ENCODE data around the gene KRTAP1-4.

Gene KRTAP1-4

DNA sequence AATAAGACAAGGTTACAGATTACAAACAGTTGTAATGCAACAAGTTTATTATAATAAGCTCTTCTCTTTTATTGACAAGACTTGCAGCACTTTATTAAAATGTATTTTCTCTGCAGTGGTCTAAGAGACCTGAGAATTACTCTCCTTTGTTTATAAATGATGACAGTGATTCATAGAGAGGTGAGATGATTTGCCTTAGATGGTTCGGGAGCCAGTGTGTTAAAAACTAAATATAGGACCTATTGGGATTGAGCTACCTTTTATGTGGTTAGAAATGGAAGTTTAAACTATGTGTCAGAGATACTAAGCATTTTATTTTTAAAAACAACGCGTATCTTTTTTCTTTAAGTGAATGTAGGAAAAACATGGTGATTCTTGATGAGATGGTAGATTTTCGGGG, 33.2 kb downstream of the KRTAP1-4 start:
- TF ChIP-seq CTCF (IDR thresholded peaks at IDR 0.05; ENCODE audit: low read depth, low read length): no peak
- no peak overlapping the region for H3K27ac ChIP-seq
- H3K27me3 ChIP-seq (ENCODE audit: insufficient read depth, low read depth, severe bottlenecking): no peaks in the 10 kb centered on the region
- no peaks in the 10 kb centered on the region for H3K36me3 ChIP-seq
- no peaks in the 10 kb centered on the region for H3K9me3 ChIP-seq (ENCODE audit: severe bottlenecking)
- no peak for DNase-seq
- H3K4me3 ChIP-seq (ENCODE audit: low read depth, low read length): no peak overlapping the region

GRCh38 chr17:40995116-40995515, 34.9 kb downstream of the KRTAP1-4 start:
- Histone ChIP-seq H3K27me3 (ENCODE audit: insufficient read depth, low read depth, severe bottlenecking) (no peaks in the 10 kb centered on the region), H3K27ac (no peak overlapping the region), H3K36me3 (no peaks in the 10 kb centered on the region), H3K9me3 (ENCODE audit: severe bottlenecking) (peaks cover 9% of the 10 kb centered on the region), H3K4me3 (ENCODE audit: low read depth, low read length) (no peak overlapping the region)
- DNase-seq: no peak
- no peak for TF ChIP-seq CTCF (IDR thresholded peaks at IDR 0.05; ENCODE audit: low read depth, low read length)

GRCh38 chr17:40993839-40994238, 36.2 kb downstream of the KRTAP1-4 start, which contains the start of gene KRTAP3-3:
Gene KRTAP3-3 (minus strand): TSS chr17:40994164. CDS start chr17:40994097, 67 bp downstream.
- peak; percentile 93 for DNase-seq

GRCh38 chr17:40993084-40993483, 36.9 kb downstream of the KRTAP1-4 start:
- Histone ChIP-seq H3K27me3 (ENCODE audit: insufficient read depth, low read depth, severe bottlenecking) (no peaks in the 10 kb centered on the region), H3K36me3 (no peaks in the 10 kb centered on the region), H3K4me3 (ENCODE audit: low read depth, low read length) (no peak overlapping the region), H3K27ac (peak overlapping the region; percentile 65), H3K9me3 (ENCODE audit: severe bottlenecking) (peaks cover 9% of the 10 kb centered on the region)
- no peak for TF ChIP-seq CTCF (IDR thresholded peaks at IDR 0.05; ENCODE audit: low read depth, low read length)
- no peak for DNase-seq

More at GRCh38 chr17:40993839-40994238, 36.2 kb downstream of the KRTAP1-4 start, which contains the start of gene KRTAP3-3:
- peaks cover 9% of the 10 kb centered on the region for H3K9me3 ChIP-seq (ENCODE audit: severe bottlenecking)
- TF ChIP-seq CTCF (IDR thresholded peaks at IDR 0.05; ENCODE audit: low read depth, low read length): no peak
- peak within 1 kb of the TSS; percentile 65 for H3K27ac ChIP-seq
- no peaks in the 10 kb centered on the region for H3K36me3 ChIP-seq
- H3K27me3 ChIP-seq (ENCODE audit: insufficient read depth, low read depth, severe bottlenecking): no peaks in the 10 kb centered on the region
- H3K4me3 ChIP-seq (ENCODE audit: low read depth, low read length): peak within 1 kb of the TSS; percentile 8; the same call in 1 of the 2 replicates

DNA sequence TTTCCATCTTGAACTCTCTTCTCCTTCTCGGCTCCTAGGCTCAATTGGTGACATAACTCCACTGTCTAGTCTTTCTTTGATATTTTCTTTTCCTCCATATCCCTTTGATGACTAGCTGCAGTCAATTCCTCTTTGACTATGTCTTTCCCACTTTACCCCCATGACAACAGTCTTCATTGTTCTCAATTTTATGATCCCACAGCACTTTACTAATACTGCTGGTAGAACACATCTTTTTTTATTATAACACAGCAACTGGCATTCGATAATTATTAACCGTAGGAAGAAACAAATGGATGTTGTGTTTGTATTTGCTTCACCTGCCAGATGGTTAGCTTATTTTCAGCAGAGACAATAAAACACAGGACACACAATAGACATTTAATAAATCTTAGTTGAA, 37.3 kb downstream of the KRTAP1-4 start:
- Histone ChIP-seq H3K4me3 (ENCODE audit: low read depth, low read length) (no peak overlapping the region), H3K36me3 (no peaks in the 10 kb centered on the region), H3K9me3 (ENCODE audit: severe bottlenecking) (peaks cover 9% of the 10 kb centered on the region), H3K27ac (no peak overlapping the region), H3K27me3 (ENCODE audit: insufficient read depth, low read depth, severe bottlenecking) (no peaks in the 10 kb centered on the region)
- DNase-seq: no peak
- no peak for TF ChIP-seq CTCF (IDR thresholded peaks at IDR 0.05; ENCODE audit: low read depth, low read length)

- Histone ChIP-seq H3K4me3 (ENCODE audit: low read depth, low read length) (no peak overlapping the region), H3K36me3 (no peaks in the 10 kb centered on the region), H3K27ac (no peak overlapping the region), H3K27me3 (ENCODE audit: insufficient read depth, low read depth, severe bottlenecking) (no peaks in the 10 kb centered on the region), H3K9me3 (ENCODE audit: severe bottlenecking) (peaks cover 9% of the 10 kb centered on the region)
- TF ChIP-seq CTCF (IDR thresholded peaks at IDR 0.05; ENCODE audit: low read depth, low read length): no peak
- no peak for DNase-seq
These were observed 43.1 kb downstream of the KRTAP1-4 start for GRCh38 chr17:40986920-40987319.

Measured in WERI-Rb-1 (cell line).